Thoracic aorta (tissue), 2 donors: ENCODE measurements around the gene NOS2. TPM values are rescaled to one million over a fixed set of nuclear protein-coding genes. Genes with fewer than 3 reads are reported as not detected.
"Not testable (repeated sequence)": the region's sequence is repeated elsewhere in the genome, so short reads cannot be mapped to it uniquely, and the experiment has no call there.

Experiments
- ATAC-seq: fragments of 150-250 bp; one replicate; pipeline ENCODE4 v1.8.0; 2017; ENCODE audit warnings: low read depth; ENCODE audit not compliant: insufficient number of reproducible peaks, low FRiP score
- DNase-seq: peaks from one replicate; pipeline ENCODE4 v3.0.0-alpha.2; 2020; ENCODE audit warnings: low spot score
- H3K27ac ChIP-seq, 2 donors: fragments of 200-600 bp; sonication (generic); 1 replicate in 1 of 2; 2 replicates in 1 of 2; pipeline ENCODE4 v1.5.1; 2016; ENCODE audit warnings: mild to moderate bottlenecking in 2 of 2, moderate library complexity in 2 of 2
- H3K27me3 ChIP-seq: fragments of 200-600 bp; sonication (generic); replicated peaks from 2 replicates; pipeline ENCODE4 v1.6.0; 2016; ENCODE audit warnings: mild to moderate bottlenecking; ENCODE audit not compliant: insufficient read depth
- H3K36me3 ChIP-seq: fragments of 200-600 bp; sonication (generic); one replicate; pipeline ENCODE4 v1.5.1; 2016
- H3K4me1 ChIP-seq, 2 donors: fragments of 200-600 bp; sonication (generic); 1 replicate in 1 of 2; 2 replicates in 1 of 2; pipeline versions ENCODE4 v1.5.1 to v1.6.0; 2016; ENCODE audit warnings: low read depth in 2 of 2, mild to moderate bottlenecking in 1 of 2; ENCODE audit not compliant: control insufficient read depth in 1 of 2
- H3K4me3 ChIP-seq: fragments of 200-600 bp; sonication (generic); 2 replicates; pipeline ENCODE4 v1.5.1; 2016; ENCODE audit warnings: mild to moderate bottlenecking
- H3K9me3 ChIP-seq: fragments of 200-600 bp; sonication (generic); 2 replicates; pipeline ENCODE4 v1.5.1; 2016
- total RNA-seq, 2 donors: library from RNA; depleted of rRNA; stranded (reverse); fragments of >200 nt; gene quantifications; one replicate each; pipeline versions ENCODE4 v1.1.0 to v1.2.3, GENCODE V29; 2016
- TF ChIP-seq, protein P1 (sequence below): fragments of 200-600 bp; sonication (generic); IDR thresholded peaks from one replicate; pipeline ENCODE4 v1.5.1; 2019; ENCODE audit warnings: antibody characterized with exemption

The NOS2 gene
- not detected for total RNA-seq

DNA sequence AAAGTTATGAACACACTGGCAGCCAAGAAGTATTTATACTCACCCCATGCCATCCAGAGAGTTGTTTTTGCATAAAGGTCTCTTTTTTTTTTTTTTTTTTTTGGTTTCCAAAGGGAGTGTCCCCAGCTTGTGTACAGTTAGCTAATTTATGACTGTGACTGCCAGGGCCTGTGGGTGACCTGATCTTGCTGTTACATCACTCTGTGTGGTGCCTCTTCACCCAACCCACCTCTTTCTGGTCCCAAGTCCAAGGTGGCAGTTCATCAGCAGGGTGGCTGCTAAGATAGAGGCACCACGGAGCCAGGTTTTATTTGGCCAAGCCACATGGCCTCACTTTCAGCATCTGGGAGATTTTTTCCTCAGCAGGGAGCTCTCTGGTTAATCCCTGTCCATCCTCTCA, at the start of gene NOS2:
Gene NOS2 (minus strand): TSS at position 8 of the 400 bp plus-strand sequence. CDS start 1,720 bp downstream, outside the sequence.
- no peaks in the 10 kb centered on the region for H3K27me3 ChIP-seq
- TF ChIP-seq, protein P1, sequence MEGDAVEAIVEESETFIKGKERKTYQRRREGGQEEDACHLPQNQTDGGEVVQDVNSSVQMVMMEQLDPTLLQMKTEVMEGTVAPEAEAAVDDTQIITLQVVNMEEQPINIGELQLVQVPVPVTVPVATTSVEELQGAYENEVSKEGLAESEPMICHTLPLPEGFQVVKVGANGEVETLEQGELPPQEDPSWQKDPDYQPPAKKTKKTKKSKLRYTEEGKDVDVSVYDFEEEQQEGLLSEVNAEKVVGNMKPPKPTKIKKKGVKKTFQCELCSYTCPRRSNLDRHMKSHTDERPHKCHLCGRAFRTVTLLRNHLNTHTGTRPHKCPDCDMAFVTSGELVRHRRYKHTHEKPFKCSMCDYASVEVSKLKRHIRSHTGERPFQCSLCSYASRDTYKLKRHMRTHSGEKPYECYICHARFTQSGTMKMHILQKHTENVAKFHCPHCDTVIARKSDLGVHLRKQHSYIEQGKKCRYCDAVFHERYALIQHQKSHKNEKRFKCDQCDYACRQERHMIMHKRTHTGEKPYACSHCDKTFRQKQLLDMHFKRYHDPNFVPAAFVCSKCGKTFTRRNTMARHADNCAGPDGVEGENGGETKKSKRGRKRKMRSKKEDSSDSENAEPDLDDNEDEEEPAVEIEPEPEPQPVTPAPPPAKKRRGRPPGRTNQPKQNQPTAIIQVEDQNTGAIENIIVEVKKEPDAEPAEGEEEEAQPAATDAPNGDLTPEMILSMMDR, result no peak
- no peaks in the 10 kb centered on the region for H3K4me1 ChIP-seq
- no peak for ATAC-seq
- no peak within 1 kb of the TSS for H3K4me3 ChIP-seq
- DNase-seq, result no peak
- H3K27ac ChIP-seq, result no peak within 1 kb of the TSS
- H3K36me3 ChIP-seq, result no peaks in the 10 kb centered on the region
- H3K9me3 ChIP-seq, result no peaks in the 10 kb centered on the region

DNA sequence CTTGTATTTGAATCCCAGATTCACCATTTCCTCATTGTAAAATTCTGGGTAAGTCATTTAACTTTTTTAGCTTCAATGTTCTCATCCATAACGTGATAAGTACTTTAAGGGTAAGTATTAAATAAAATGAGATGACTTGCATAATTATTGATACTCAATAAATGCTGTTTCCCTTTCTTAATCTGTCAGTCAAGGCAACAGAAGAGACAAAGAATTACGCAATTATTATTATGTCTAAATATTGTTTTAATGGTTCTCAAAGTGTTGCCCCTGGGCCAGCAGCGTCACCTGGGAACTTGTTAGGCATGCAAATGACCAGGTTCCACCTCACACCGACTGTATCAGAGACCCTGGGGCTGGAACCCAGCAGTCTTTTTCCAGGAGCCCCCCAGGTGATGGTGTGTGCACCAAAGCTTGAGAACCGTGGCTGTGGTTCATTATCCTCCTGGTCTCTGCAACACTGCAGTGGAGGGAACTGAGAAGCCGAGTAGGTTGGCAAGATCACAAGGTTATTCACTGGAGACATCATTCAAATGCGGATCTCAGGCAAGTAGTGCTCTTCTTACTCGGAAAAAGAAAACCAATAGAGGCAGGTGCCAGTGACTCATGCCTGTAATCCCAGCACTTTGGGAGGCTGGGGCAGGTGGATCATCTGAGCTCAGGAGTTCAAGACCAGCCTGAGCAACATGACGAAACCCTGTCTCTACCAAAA, 49.3 kb upstream of the NOS2 start:
- no peak overlapping the region for H3K27ac ChIP-seq
- ATAC-seq (no peak), DNase-seq (no peak)
- no peaks in the 10 kb centered on the region for H3K9me3 ChIP-seq
- no peak overlapping the region for H3K4me3 ChIP-seq
- no peaks in the 10 kb centered on the region for H3K36me3 ChIP-seq
- TF ChIP-seq, protein P1, result no peak
- H3K27me3 ChIP-seq, result no peaks in the 10 kb centered on the region
- no peaks in the 10 kb centered on the region for H3K4me1 ChIP-seq

DNA sequence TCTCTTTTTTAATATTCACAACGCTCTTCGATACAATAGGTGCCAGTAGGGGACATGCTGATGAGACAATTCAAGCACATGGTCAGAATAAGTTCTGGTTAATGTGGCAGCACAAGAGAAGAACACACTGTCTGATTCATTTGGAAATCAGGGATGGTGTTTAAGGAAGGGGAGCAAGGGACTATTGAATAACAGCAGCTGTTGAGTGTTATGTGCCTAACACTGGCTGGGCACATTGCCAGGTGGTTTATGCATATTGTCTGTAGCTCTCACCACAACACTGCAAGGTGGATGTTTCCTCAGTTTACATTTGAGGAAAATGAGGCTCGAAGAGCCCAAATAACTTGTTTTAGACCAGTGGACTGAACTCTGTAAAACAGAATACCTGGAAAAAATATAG, 48.6 kb upstream of the NOS2 start:
- no peaks in the 10 kb centered on the region for H3K27me3 ChIP-seq
- DNase-seq, result no peak
- H3K36me3 ChIP-seq, result no peaks in the 10 kb centered on the region
- TF ChIP-seq, protein P1, result no peak
- no peak overlapping the region for H3K4me3 ChIP-seq
- no peaks in the 10 kb centered on the region for H3K4me1 ChIP-seq
- no peaks in the 10 kb centered on the region for H3K9me3 ChIP-seq
- no peak for ATAC-seq
- no peak overlapping the region for H3K27ac ChIP-seq

DNA sequence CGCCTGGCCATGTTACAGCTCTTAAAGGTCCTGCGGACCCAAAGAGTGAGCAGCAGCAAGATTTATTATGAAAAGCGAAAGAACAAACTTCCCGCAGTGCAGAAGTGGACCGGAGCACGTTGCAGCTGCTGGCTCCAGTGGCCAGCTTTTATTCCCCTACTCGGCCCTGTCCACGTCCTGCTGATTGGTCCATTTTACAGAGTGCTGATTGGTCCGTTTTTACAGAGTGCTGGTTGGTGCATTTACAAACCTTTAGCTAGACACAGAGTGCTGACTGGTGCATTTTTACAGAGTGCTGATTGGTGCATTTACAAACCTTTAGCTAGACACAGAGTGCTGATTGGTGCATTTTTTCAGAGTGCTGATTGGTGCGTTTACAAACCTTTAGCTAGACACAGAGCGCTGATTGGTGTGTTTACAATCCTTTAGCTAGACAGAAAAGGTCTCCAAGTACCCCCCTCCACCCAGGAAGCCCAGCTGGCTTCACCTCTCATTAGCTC, 46.5 kb upstream of the NOS2 start:
- H3K27me3 ChIP-seq, H3K36me3 ChIP-seq, H3K9me3 ChIP-seq, DNase-seq, ATAC-seq, H3K4me1 ChIP-seq, H3K4me3 ChIP-seq, H3K27ac ChIP-seq: not testable (repeated sequence)

- ATAC-seq, result no peak
- Histone ChIP-seq H3K27me3 (no peaks in the 10 kb centered on the region), H3K27ac (no peak overlapping the region), H3K4me3 (no peak overlapping the region), H3K36me3 (no peaks in the 10 kb centered on the region), H3K4me1 (no peaks in the 10 kb centered on the region), H3K9me3 (no peaks in the 10 kb centered on the region)
- no peak for DNase-seq
- TF ChIP-seq, protein P1, result no peak
These were observed 45.8 kb upstream of the NOS2 start for GRCh38 chr17:27846042-27846655.
